OCI-LY1 (cell line): ENCODE data around the gene CPT1C.

Source experiments
- H2AFZ ChIP-seq: fragments of 200-600 bp; sonication (generic), shearing (Covaris generic); 2 replicates; pipeline ENCODE4 v1.6.0; 2014; ENCODE audit warnings: antibody characterized with exemption, mild to moderate bottlenecking, low read length
- H3F3A ChIP-seq: fragments of 200-600 bp; sonication (generic), shearing (Covaris generic); 2 replicates; pipeline ENCODE4 v1.6.0; 2014; ENCODE audit warnings: mild to moderate bottlenecking, antibody characterized with exemption, low read length, moderate library complexity; ENCODE audit not compliant: insufficient read depth
- H3K27ac ChIP-seq: fragments of 200-600 bp; sonication (generic); 2 replicates; pipeline ENCODE4 v1.5.1; 2014; ENCODE audit warnings: low read length, mixed run types, mild to moderate bottlenecking, low read depth; ENCODE audit not compliant: poor library complexity, severe bottlenecking
- H3K27me3 ChIP-seq: fragments of 200-600 bp; sonication (generic); 2 replicates; pipeline ENCODE4 v1.6.0; 2014; ENCODE audit warnings: antibody characterized with exemption, mild to moderate bottlenecking, low read length, moderate library complexity; ENCODE audit not compliant: insufficient read depth
- H3K36me3 ChIP-seq: fragments of 200-600 bp; sonication (generic); 2 replicates; pipeline ENCODE4 v1.6.1; 2014; ENCODE audit warnings: mild to moderate bottlenecking, antibody characterized with exemption, low read length, moderate library complexity, mixed read lengths; ENCODE audit not compliant: insufficient read depth
- H3K4me1 ChIP-seq: fragments of 200-600 bp; sonication (generic); 2 replicates; pipeline ENCODE4 v1.5.1; 2014; ENCODE audit warnings: mild to moderate bottlenecking, low read length, moderate library complexity; ENCODE audit not compliant: insufficient read depth, severe bottlenecking
- H3K4me2 ChIP-seq: fragments of 200-600 bp; sonication (generic), shearing (Covaris generic); 2 replicates; pipeline ENCODE4 v1.6.1; 2014; ENCODE audit warnings: low read length
- H3K4me3 ChIP-seq: fragments of 200-600 bp; sonication (generic); 2 replicates; pipeline ENCODE4 v1.5.1; 2014; ENCODE audit warnings: low read length, low read depth, mild to moderate bottlenecking, mixed read lengths; ENCODE audit not compliant: poor library complexity, severe bottlenecking
- H3K79me2 ChIP-seq: fragments of 200-600 bp; shearing (Covaris generic); 2 replicates; pipeline ENCODE4 v1.6.1; 2016; ENCODE audit warnings: mixed run types, low read length, mixed read lengths; ENCODE audit not compliant: insufficient read depth
- H3K9ac ChIP-seq: fragments of 200-600 bp; sonication (generic), shearing (Covaris generic); 2 replicates; pipeline ENCODE4 v1.6.1; 2014; ENCODE audit warnings: mild to moderate bottlenecking, low read length, mixed read lengths
- H3K9me2 ChIP-seq: fragments of 200-600 bp; sonication (generic), shearing (Covaris generic); 2 replicates; pipeline ENCODE4 v1.6.1; 2014; ENCODE audit warnings: low read depth, mild to moderate bottlenecking, low read length, mixed read lengths
- H3K9me3 ChIP-seq: fragments of 200-600 bp; shearing (Covaris generic); 2 replicates; pipeline ENCODE4 v1.6.1; 2014; ENCODE audit warnings: low read length, mixed read lengths
- H4K20me1 ChIP-seq: fragments of 200-600 bp; sonication (generic), shearing (Covaris generic); 2 replicates; pipeline ENCODE4 v1.6.0; 2016; ENCODE audit warnings: mild to moderate bottlenecking, low read length; ENCODE audit not compliant: insufficient read depth
- EZH2 ChIP-seq: fragments of 200-600 bp; sonication (generic), shearing (Covaris generic); IDR thresholded peaks from 2 replicates; pipeline ENCODE4 v1.8.0; 2017; ENCODE audit warnings: borderline replicate concordance, mixed run types, mild to moderate bottlenecking, antibody characterized with exemption, low read length, moderate library complexity, mixed read lengths
- TF ChIP-seq, protein P1 (sequence below): fragments of 200-600 bp; sonication (generic), shearing (Covaris generic); IDR thresholded peaks from 2 replicates; pipeline ENCODE4 v1.5.1; 2017; ENCODE audit warnings: mild to moderate bottlenecking, antibody characterized with exemption, low read length, moderate library complexity, mixed read lengths

CPT1C gene

DNA sequence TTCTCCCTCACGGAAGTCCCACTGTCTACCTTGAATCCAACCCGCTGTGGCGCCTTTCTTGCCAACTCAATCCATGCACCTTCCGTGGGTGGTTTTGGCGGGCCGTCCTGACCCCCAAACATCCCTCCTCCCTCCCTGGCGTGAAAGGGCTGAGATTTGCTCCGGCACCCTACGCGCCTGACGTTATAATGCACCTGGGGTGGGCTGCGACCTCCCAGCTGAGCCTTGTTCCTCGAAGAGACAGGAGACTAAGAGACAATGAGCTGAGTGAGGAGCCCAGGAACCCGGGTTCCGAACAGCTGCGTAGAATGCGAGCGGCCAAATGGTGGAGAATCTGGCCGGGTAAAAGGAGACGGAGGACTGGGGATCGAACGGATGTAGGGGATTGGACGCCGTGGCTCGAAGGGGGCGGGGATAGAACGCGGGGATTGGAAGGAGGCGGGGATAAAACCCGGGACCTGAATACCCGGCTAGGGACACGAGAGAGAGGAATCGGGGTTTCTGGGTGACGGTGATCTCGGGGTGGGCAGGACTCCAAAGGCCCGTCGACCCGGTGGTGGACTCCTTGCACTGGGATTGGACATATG lies at the start of gene CPT1C:
Gene CPT1C (plus strand): TSS at position 461 of the 587 bp plus-strand sequence. CDS start 1,137 bp downstream, outside the sequence.
- H2AFZ ChIP-seq, result no peak within 1 kb of the TSS
- H3K4me2 ChIP-seq, result peak within 1 kb of the TSS; percentile 53; the same call in 1 of the 2 replicates
- H3K36me3 ChIP-seq, result peaks cover 46% of the 10 kb centered on the region
- H3K79me2 ChIP-seq, result no peaks in the 10 kb centered on the region
- peak within 1 kb of the TSS; percentile 49 for H3K4me3 ChIP-seq
- H3K27me3 ChIP-seq, result no peaks in the 10 kb centered on the region
- H3K27ac ChIP-seq, result no peak within 1 kb of the TSS
- no peaks in the 10 kb centered on the region for H3K9me2 ChIP-seq
- TF ChIP-seq, protein P1, sequence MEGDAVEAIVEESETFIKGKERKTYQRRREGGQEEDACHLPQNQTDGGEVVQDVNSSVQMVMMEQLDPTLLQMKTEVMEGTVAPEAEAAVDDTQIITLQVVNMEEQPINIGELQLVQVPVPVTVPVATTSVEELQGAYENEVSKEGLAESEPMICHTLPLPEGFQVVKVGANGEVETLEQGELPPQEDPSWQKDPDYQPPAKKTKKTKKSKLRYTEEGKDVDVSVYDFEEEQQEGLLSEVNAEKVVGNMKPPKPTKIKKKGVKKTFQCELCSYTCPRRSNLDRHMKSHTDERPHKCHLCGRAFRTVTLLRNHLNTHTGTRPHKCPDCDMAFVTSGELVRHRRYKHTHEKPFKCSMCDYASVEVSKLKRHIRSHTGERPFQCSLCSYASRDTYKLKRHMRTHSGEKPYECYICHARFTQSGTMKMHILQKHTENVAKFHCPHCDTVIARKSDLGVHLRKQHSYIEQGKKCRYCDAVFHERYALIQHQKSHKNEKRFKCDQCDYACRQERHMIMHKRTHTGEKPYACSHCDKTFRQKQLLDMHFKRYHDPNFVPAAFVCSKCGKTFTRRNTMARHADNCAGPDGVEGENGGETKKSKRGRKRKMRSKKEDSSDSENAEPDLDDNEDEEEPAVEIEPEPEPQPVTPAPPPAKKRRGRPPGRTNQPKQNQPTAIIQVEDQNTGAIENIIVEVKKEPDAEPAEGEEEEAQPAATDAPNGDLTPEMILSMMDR, result no peak
- TF ChIP-seq EZH2, result no peak
- H3K9me3 ChIP-seq, result no peaks in the 10 kb centered on the region
- H3F3A ChIP-seq, result 0 out of 2 replicates have a peak, but pooled peaks cover 3% of the 10 kb centered on the region
- no peak within 1 kb of the TSS; the same call in 1 of the 2 replicates for H3K9ac ChIP-seq
- H3K4me1 ChIP-seq, result peaks cover 19% of the 10 kb centered on the region
- no peaks in the 10 kb centered on the region for H4K20me1 ChIP-seq

DNA sequence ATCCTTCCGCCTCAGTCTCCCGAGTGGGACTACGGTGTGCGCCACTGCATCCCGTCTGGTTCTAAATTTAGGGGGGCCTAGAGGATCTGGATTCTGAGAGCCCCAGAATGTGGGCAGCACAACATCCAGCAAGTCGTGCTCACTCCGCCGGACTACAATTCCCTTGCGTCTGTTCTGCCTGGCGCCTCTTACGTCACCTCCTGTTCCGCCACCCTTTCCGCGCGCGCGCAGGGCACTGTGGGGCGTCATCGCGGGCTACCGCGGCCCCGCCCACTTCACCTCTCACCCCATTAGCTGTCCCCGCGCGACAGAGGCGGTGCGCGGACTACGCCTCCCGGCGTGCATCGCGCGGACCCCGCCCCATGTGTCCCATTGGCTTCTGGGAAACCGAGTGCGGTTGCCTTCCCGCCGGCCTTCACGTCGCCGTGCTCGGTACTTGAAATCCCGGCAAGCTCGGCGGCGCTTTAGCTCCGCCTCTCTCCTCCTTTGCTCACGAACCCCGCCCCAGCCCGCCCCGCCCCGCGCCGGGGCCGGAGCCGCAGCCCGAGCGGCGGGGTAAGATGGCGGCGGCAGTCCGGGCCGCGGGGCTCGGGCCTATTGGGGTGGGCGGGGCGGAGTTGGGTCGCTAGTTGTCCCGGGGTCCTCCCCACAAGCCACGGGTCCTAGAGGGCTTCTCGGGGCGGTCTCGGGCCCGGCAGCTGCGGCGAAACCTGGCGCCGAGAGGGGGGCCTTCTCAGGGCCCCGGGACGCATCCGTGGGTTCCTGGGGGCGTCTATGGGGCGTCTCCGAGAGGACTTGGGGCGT lies 49.0 kb upstream of the CPT1C start, which contains the start of gene SCAF1:
Gene SCAF1 (plus strand): TSS at position 522 of the 804 bp plus-strand sequence. CDS start 2,818 bp downstream, outside the sequence.
- no peaks in the 10 kb centered on the region for H3F3A ChIP-seq
- H4K20me1 ChIP-seq, result no peaks in the 10 kb centered on the region
- H3K36me3 ChIP-seq, result peaks cover 22% of the 10 kb centered on the region; the same call in 1 of the 2 replicates
- H3K4me3 ChIP-seq, result peak within 1 kb of the TSS; percentile 95
- no peak for TF ChIP-seq EZH2
- TF ChIP-seq, protein P1, result no peak
- peak within 1 kb of the TSS; percentile 92 for H3K27ac ChIP-seq
- peak within 1 kb of the TSS; percentile 97 for H3K4me2 ChIP-seq
- H2AFZ ChIP-seq, result no peak within 1 kb of the TSS
- H3K9me2 ChIP-seq, result no peaks in the 10 kb centered on the region
- H3K9ac ChIP-seq, result peak within 1 kb of the TSS; percentile 96
- no peaks in the 10 kb centered on the region for H3K9me3 ChIP-seq
- H3K79me2 ChIP-seq, result peaks cover 25% of the 10 kb centered on the region
- H3K27me3 ChIP-seq, result no peaks in the 10 kb centered on the region
- H3K4me1 ChIP-seq, result peaks cover 23% of the 10 kb centered on the region

DNA sequence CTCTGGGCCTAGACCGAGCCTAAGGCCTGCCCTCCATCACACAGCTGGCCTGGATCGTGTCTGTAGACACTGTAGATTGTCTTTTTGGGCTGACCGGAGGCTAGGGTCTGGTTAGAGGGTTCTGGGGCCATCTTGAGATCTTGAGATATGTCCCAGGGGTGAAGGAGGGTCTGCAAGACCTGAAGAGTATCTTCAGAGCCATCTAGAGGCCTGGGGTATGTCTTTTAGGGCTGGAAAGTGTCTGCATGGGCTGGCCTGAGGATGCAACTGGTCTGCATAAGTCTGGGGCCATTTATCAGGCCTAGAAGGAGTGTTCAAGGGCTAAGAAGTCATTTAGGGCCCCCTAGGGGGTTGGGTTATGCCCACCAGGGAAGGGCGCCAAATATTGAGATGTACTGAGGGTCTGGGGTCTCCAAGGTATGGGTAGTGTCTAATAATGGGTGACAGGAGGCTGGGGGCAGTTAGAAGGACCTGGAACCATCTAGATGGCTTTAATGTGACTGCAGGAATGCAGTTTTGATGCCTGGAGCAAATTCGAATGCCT lies 48.4 kb upstream of the CPT1C start:
- peaks cover 25% of the 10 kb centered on the region for H3K79me2 ChIP-seq

More for the DNA sequence above, 48.4 kb upstream of the CPT1C start:
- H3K36me3 ChIP-seq, result peaks cover 28% of the 10 kb centered on the region; the same call in 1 of the 2 replicates
- peak overlapping the region; percentile 95 for H3K9ac ChIP-seq
- no peaks in the 10 kb centered on the region for H4K20me1 ChIP-seq
- H3K9me3 ChIP-seq, result no peaks in the 10 kb centered on the region
- no peaks in the 10 kb centered on the region for H3K27me3 ChIP-seq
- peaks cover 23% of the 10 kb centered on the region for H3K4me1 ChIP-seq
- TF ChIP-seq, protein P1, result peak; percentile 6; the same call in 1 of the 2 replicates
- no peak for TF ChIP-seq EZH2
- H3K27ac ChIP-seq, result peak overlapping the region; percentile 68
- peak overlapping the region; percentile 95 for H3K4me3 ChIP-seq
- H3K4me2 ChIP-seq, result peak overlapping the region; percentile 94
- H3K9me2 ChIP-seq, result no peaks in the 10 kb centered on the region
- no peaks in the 10 kb centered on the region for H3F3A ChIP-seq
- H2AFZ ChIP-seq, result no peak overlapping the region
